GM12878 (cell line): ENCODE measurements around the gene NRXN3. TPM values are rescaled to one million over a fixed set of nuclear protein-coding genes. Genes with fewer than 3 reads are reported as not detected.

Experiments
- ATAC-seq: fragments of 200-7000 bp; cut with Tn5 transposase; 3 replicates; pipeline ENCODE4 v1.9.1; 2020; ENCODE audit warnings: mild to moderate bottlenecking, moderate library complexity
- BruUV-seq: library from RNA; stranded (reverse); fragments of 400-500 nt; replicated peaks from 2 replicates; lab custom pipeline; 2021; lab: Mats Ljungman, UMichigan
- CTCF ChIA-PET: fragments of 300-600 bp; sonication (Branson Sonifier 250); formaldehyde crosslinking; extraction: SDS; loops from one replicate; lab custom pipeline; 2021; ENCODE audit warnings: inconsistent platforms; lab: Yijun Ruan, JAX
- POLR2A ChIA-PET: fragments of 350-600 bp; formaldehyde crosslinking; extraction: SDS; loops from one replicate; lab custom pipeline; 2021; ENCODE audit warnings: inconsistent platforms; lab: Charles Lee
- RAD21 ChIA-PET: fragments of 300-600 bp; sonication (Branson Sonifier 250); formaldehyde crosslinking; loops from one replicate; lab custom pipeline; 2023; ENCODE audit warnings: antibody characterized with exemption; ENCODE audit not compliant: unreplicated experiment; lab: Charles Lee
- SMC1A ChIA-PET: fragments of 300-600 bp; sonication (Branson Sonifier 250); formaldehyde crosslinking; loops from one replicate; lab custom pipeline; 2023; ENCODE audit not compliant: unreplicated experiment, uncharacterized antibody; lab: Charles Lee
- DNase-seq: peaks from one replicate; pipeline ENCODE4 v3.0.0-alpha.2; 2011; ENCODE audit warnings: low read depth, low spot score
- FAIRE-seq: peaks from 3 replicates; lab custom pipeline; 2011; peaks lifted over from hg19 to GRCh38; lab: Jason Lieb, UNC
- H2AFZ ChIP-seq: 2 replicates; pipeline ENCODE4 v1.6.0; 2011; ENCODE audit warnings: low read depth, low read length, control low read depth; ENCODE audit not compliant: control insufficient read depth
- H3K27ac ChIP-seq: 2 replicates; pipeline ENCODE4 v1.5.1; 2011; ENCODE audit warnings: control low read depth; ENCODE audit not compliant: control insufficient read depth, insufficient read depth
- H3K27me3 ChIP-seq, 2 experiments: replicated peaks in 1 of 2; 2 replicates each; pipeline versions ENCODE4 v1.6.0 to v1.6.1; 2011; ENCODE audit warnings: low read length in 1 of 2; ENCODE audit not compliant: control insufficient read depth in 2 of 2, insufficient read depth in 2 of 2
- H3K36me3 ChIP-seq, 2 experiments: 2 replicates each; pipeline ENCODE4 v1.5.1; 2011; ENCODE audit warnings: low read length in 1 of 2; ENCODE audit not compliant: control insufficient read depth in 2 of 2, insufficient read depth in 2 of 2
- H3K4me1 ChIP-seq: 2 replicates; pipeline ENCODE4 v1.6.1; 2011; ENCODE audit warnings: mild to moderate bottlenecking, low read length, moderate library complexity, mixed read lengths; ENCODE audit not compliant: control insufficient read depth, insufficient read depth
- H3K4me2 ChIP-seq: 2 replicates; pipeline ENCODE4 v1.6.0; 2011; ENCODE audit warnings: control low read depth; ENCODE audit not compliant: control insufficient read depth, insufficient read depth
- H3K4me3 ChIP-seq: fragments of 200-600 bp; sonication (generic); 2 replicates; pipeline ENCODE4 v1.5.1; 2016
- H3K79me2 ChIP-seq: 2 replicates; pipeline ENCODE4 v1.6.0; 2011; ENCODE audit warnings: low read length; ENCODE audit not compliant: control insufficient read depth, insufficient read depth
- H3K9ac ChIP-seq: 2 replicates; pipeline ENCODE4 v1.8.0; 2011; ENCODE audit warnings: low read length, control low read depth, mixed read lengths; ENCODE audit not compliant: control insufficient read depth, insufficient read depth
- H3K9me3 ChIP-seq: replicated peaks from 3 replicates; pipeline ENCODE4 v1.5.1; 2011; ENCODE audit warnings: mild to moderate bottlenecking, low read length; ENCODE audit not compliant: control insufficient read depth, insufficient read depth
- H4K20me1 ChIP-seq: 2 replicates; pipeline ENCODE4 v1.6.0; 2011; ENCODE audit not compliant: control insufficient read depth, insufficient read depth
- GATAD2B ChIP-seq: fragments of 450-650 bp; conservative IDR thresholded peaks from 2 replicates; pipeline ENCODE4 v1.6.1; 2017; ENCODE audit warnings: low read depth, mild to moderate bottlenecking, moderate library complexity
- MLLT1 ChIP-seq: fragments of 450-650 bp; IDR thresholded peaks from 2 replicates; pipeline ENCODE4 v1.6.1; 2016; ENCODE audit warnings: mild to moderate bottlenecking
- REST ChIP-seq: IDR thresholded peaks from 2 replicates; pipeline ENCODE4 v1.6.1; 2012; ENCODE audit warnings: mild to moderate bottlenecking, low read depth, low read length
- ZNF622 ChIP-seq: fragments of 450-650 bp; IDR thresholded peaks from 2 replicates; pipeline ENCODE4 v1.6.1; 2017; ENCODE audit warnings: mild to moderate bottlenecking, inconsistent platforms
- WGBS: methylation state at CpG from one replicate; pipeline ENCODE4 v1.1.6; 2016; ENCODE audit warnings: low lambda C conversion rate; ENCODE audit not compliant: insufficient replicate concordance, insufficient coverage; ENCODE audit errors: missing lambda C conversion rate; 5-methylcytosine and 5-hydroxymethylcytosine counted together
- in situ Hi-C: fragments of 300-500 bp; cut with MboI; formaldehyde crosslinking; loops from 9 replicates; pipeline ENCODE4 v1.14.3; 2018; ENCODE audit warnings: mixed read lengths
- intact Hi-C: fragments of 100-400 bp; cut with micrococcal nuclease; formaldehyde crosslinking; loops from one replicate; pipeline ENCODE4 v1.14.2; 2022; ENCODE audit not compliant: unreplicated experiment
- polyA plus RNA-seq, 11 experiments: library from polyadenylated mRNA; depleted of rRNA in 4 of 11; unstranded in 6 of 11; stranded (reverse) in 5 of 11; fragments of >200 nt; fragmentation: Nextera tagmentation in 4 of 11; fragmentation: Illumina TruSeq in 1 of 11; extraction: Ambion mirVana in 4 of 11; extraction: Trizol in 1 of 11; gene quantifications; 1 replicate in 1 of 11; 2 replicates in 10 of 11; pipeline versions ENCODE4 v1.2.1 to v1.2.3, GENCODE V29; 2011 to 2016; ENCODE audit warnings: inconsistent platforms in 2 of 11, missing spikeins in 2 of 11, low read depth in 1 of 11
- total RNA-seq, 4 experiments: library from RNA; depleted of rRNA in 3 of 4; stranded (reverse); fragments of >200 nt in 3 of 4; fragmentation: Illumina TruSeq in 1 of 4; extraction: Trizol in 1 of 4; gene quantifications; 2 replicates each; pipeline versions ENCODE4 v1.2.1 to v1.2.3, GENCODE V29; 2013 to 2021

NRXN3 gene
- total and polyA plus RNA-seq, 10 of the 15 experiments (the other 5 are each of a cell fraction or from before 2014, with no cell fraction given), result 0.52 to 3.3 (median 1.4) TPM

GRCh38 chr14:78698991-78699390 is 528.8 kb downstream of the NRXN3 start:
- SMC1A ChIA-PET, result interaction anchor here (1.0 kb wide), 1 partner anchor 11 kb away, joined by 3 read pairs; no protein-coding TSS in a partner anchor
- RAD21 ChIA-PET, result interaction anchor here (0.7 kb wide), 1 partner anchor 20 kb away, joined by 3 read pairs; no protein-coding TSS in a partner anchor
- H3K27me3 ChIP-seq, result no peaks in the 10 kb centered on the region
- intact Hi-C loops (no loop called here), in situ Hi-C loops (no loop called here)
- no peak overlapping the region for H3K27ac ChIP-seq
- H4K20me1 ChIP-seq, result no peaks in the 10 kb centered on the region
- no peak overlapping the region for H2AFZ ChIP-seq
- H3K4me2 ChIP-seq, result no peak overlapping the region
- POLR2A ChIA-PET, result no interaction called here
- H3K9ac ChIP-seq, result no peak overlapping the region
- H3K4me1 ChIP-seq, result no peaks in the 10 kb centered on the region
- BruUV-seq, result no TSS peak
- no peak for ATAC-seq
- DNase-seq, result no peak
- H3K79me2 ChIP-seq, result no peaks in the 10 kb centered on the region
- no peak overlapping the region for H3K4me3 ChIP-seq
- CTCF ChIA-PET, result interaction anchor here (2.7 kb wide), 1 partner anchor 12 kb away, joined by 7 read pairs; no protein-coding TSS in a partner anchor
- FAIRE-seq, result no peak
- 0% methylated on average over 3 of the region's 3 CpGs for WGBS
- TF ChIP-seq REST (no peak), MLLT1 (no peak), GATAD2B (no peak), ZNF622 (no peak)
- H3K9me3 ChIP-seq, result no peaks in the 10 kb centered on the region
- H3K36me3 ChIP-seq, result no peaks in the 10 kb centered on the region
